ENCODE results near the gene SDHAF4. TPM values are rescaled to one million over a fixed set of nuclear protein-coding genes. Genes with fewer than 3 reads are reported as not detected.
"Not testable (repeated sequence)": the region's sequence is repeated elsewhere in the genome, so short reads cannot be mapped to it uniquely, and the experiment has no call there.

Gene SDHAF4
- polyA plus RNA-seq, 1 donor: 13.4 TPM

DNA sequence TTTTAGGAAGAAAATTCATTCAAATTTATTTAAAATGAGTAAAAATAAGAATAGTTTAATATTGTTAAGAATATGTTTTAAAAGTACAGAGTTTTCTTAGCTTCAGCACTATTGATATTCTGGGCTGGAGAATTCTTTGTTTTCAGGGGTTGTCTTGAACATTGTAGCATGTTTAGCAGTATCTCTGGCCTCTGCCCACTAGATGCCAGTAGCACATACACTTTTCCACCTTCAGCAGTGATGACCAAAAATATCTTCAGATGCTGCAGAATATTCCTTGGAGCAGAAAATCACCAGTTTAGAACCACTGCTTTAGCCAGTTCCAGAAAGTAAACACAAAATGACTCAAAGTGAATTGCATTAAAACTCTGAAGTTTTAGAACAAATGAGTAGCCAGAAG lies 19.4 kb upstream of the SDHAF4 start:
- Histone ChIP-seq H3K36me3 (ENCODE audit: control insufficient read depth, insufficient read depth, low read length) (peaks cover 16% of the 10 kb centered on the region), H3K9me3 (ENCODE audit: control insufficient read depth, low read depth, low read length) (no peaks in the 10 kb centered on the region), H3K27me3 (ENCODE audit: control insufficient read depth, insufficient read depth, low read length) (no peaks in the 10 kb centered on the region), H3K4me3 (ENCODE audit: low read length) (no peak overlapping the region), H3K4me1 (ENCODE audit: control insufficient read depth, insufficient read depth, low read length) (no peaks in the 10 kb centered on the region), H3K27ac (ENCODE audit: low read length) (no peak overlapping the region)
- DNase-seq: no peak

DNA sequence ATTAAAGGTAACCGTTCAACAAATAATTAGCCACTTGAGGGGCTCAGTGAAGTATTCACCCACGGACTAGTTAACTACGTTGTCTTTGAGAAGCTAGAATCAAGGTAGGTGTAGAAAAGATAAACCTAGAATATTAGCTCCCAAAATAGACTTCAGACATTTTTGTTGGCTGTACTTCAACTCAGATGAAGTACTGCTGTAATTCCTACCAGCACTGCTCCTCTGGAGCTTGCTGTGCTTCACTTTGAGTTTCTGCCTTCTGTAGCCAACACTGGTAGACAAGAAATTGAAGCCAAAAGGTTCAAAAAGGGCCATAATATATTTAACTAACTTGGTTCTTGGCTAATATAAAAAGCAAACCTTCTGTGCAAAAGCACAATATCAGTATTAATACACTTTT lies 18.8 kb upstream of the SDHAF4 start:
- no peak overlapping the region for H3K27ac ChIP-seq (ENCODE audit: low read length)
- H3K4me1 ChIP-seq (ENCODE audit: control insufficient read depth, insufficient read depth, low read length): no peaks in the 10 kb centered on the region
- WGBS (ENCODE audit: insufficient coverage, low lambda C conversion rate): no CpG with 5 or more reads among the region's 3 CpGs
- no peaks in the 10 kb centered on the region for H3K27me3 ChIP-seq (ENCODE audit: control insufficient read depth, insufficient read depth, low read length)
- peaks cover 12% of the 10 kb centered on the region for H3K36me3 ChIP-seq (ENCODE audit: control insufficient read depth, insufficient read depth, low read length)
- H3K4me3 ChIP-seq (ENCODE audit: low read length): no peak overlapping the region
- DNase-seq: no peak
- no peaks in the 10 kb centered on the region for H3K9me3 ChIP-seq (ENCODE audit: control insufficient read depth, low read depth, low read length)

DNA sequence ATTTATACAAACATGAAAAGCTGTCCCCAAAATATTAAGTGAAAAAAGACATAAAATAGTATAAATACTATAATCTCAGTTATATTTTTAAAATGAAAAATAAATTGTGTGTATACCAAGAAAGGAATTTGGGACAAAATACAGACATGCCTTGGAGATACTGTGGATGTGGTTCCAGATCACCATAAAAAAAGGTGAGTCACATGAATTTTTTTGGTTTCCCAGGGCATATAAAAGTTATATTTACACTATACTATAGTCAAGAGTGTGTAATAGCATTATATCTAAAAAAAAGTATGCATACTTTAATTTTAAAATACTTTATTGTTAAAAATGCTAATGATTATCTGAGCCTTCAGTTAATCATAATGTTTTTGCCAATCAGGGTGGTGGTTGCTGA lies 17.4 kb upstream of the SDHAF4 start:
- no peak overlapping the region for H3K27ac ChIP-seq (ENCODE audit: low read length)
- H3K4me3 ChIP-seq (ENCODE audit: low read length): no peak overlapping the region
- no peaks in the 10 kb centered on the region for H3K27me3 ChIP-seq (ENCODE audit: control insufficient read depth, insufficient read depth, low read length)
- no peaks in the 10 kb centered on the region for H3K4me1 ChIP-seq (ENCODE audit: control insufficient read depth, insufficient read depth, low read length)
- H3K36me3 ChIP-seq (ENCODE audit: control insufficient read depth, insufficient read depth, low read length): peaks cover 10% of the 10 kb centered on the region
- no peaks in the 10 kb centered on the region for H3K9me3 ChIP-seq (ENCODE audit: control insufficient read depth, low read depth, low read length)
- DNase-seq: no peak

DNA sequence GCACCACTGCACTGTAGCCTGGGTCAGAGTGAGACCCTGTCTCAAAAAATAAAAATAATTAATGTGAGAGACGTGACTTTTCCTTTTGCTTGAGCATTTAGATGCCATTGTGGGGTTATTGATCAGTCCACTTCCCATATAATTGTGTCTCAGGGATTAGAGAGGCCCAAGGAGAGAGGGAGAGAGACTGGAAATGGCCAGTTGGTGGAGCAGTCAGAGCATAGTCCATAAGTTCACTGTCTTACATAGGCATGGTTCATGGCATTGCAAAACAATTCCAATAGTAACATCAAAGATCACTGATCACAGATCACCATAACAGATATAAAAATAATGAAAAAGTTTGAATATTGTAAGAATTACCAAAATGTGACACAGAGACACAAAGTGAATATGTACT lies 15.2 kb upstream of the SDHAF4 start:
- no peaks in the 10 kb centered on the region for H3K4me1 ChIP-seq (ENCODE audit: control insufficient read depth, insufficient read depth, low read length)
- peak; percentile 23 to 32 for DNase-seq
- H3K27ac ChIP-seq (ENCODE audit: low read length): no peak overlapping the region
- no peaks in the 10 kb centered on the region for H3K27me3 ChIP-seq (ENCODE audit: control insufficient read depth, insufficient read depth, low read length)
- no peaks in the 10 kb centered on the region for H3K9me3 ChIP-seq (ENCODE audit: control insufficient read depth, low read depth, low read length)
- WGBS (ENCODE audit: insufficient coverage, low lambda C conversion rate): no CpG with 5 or more reads among the region's 1 CpG
- no peak overlapping the region for H3K4me3 ChIP-seq (ENCODE audit: low read length)
- peaks cover 7% of the 10 kb centered on the region for H3K36me3 ChIP-seq (ENCODE audit: control insufficient read depth, insufficient read depth, low read length)

DNA sequence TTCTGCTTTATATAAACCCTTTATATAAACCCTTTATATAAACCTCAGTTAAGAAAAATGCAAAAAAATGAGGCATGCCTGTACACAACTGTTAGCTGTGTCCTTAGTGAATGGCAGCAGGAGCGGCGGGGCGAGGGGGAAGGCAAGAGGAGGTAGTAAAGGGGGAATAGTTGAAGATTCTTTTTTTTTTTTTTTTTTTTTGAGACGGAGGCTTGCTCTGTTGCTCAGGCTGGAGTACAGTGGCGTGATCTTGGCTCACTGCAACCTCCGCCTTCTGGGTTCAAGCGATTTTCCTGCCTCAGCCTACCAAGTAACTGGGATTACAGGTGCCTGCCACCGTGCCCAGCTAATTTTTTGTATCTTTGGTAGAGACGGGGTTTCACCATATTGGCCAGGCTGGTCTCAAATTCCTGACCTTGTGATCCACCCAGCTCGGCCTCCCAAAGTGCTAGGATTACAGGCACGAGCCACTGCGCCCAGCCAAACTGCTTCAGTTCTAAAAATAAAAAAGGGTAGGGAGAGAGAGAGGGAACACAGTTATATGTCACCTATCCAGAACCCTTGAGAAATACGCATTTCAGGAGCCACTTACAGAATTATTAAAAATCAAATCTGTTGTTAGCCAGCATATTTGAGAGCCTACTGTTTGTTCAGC lies 14.3 kb upstream of the SDHAF4 start:
- no CpG with 5 or more reads among the region's 13 CpGs for WGBS (ENCODE audit: insufficient coverage, low lambda C conversion rate)
- not testable (repeated sequence) for DNase-seq; H3K4me1 ChIP-seq (ENCODE audit: control insufficient read depth, insufficient read depth, low read length); H3K27me3 ChIP-seq (ENCODE audit: control insufficient read depth, insufficient read depth, low read length); H3K4me3 ChIP-seq (ENCODE audit: low read length); H3K27ac ChIP-seq (ENCODE audit: low read length); H3K36me3 ChIP-seq (ENCODE audit: control insufficient read depth, insufficient read depth, low read length); H3K9me3 ChIP-seq (ENCODE audit: control insufficient read depth, low read depth, low read length)

DNA sequence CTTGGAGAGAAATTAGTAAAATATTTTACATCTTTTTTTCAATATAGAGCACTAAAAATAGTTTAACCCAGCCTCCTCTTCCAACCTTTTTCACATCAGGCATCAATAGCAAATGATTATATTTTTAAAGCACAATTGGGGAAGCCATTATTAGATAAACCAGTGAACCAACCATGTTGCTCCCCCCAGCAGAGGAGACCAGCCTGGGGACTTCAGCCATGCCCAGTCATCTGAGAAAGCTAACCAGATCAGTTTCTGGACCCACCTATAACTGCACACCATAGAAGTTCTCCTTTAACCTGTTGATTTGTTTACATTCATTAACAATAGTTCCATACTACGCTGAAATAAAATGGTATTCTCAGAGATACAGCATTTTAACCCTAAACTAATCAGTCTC lies 13.8 kb upstream of the SDHAF4 start:
- H3K27ac ChIP-seq (ENCODE audit: low read length): no peak overlapping the region
- H3K4me3 ChIP-seq (ENCODE audit: low read length): no peak overlapping the region
- WGBS (ENCODE audit: insufficient coverage, low lambda C conversion rate): no CpG with 5 or more reads among the region's 1 CpG
- no peaks in the 10 kb centered on the region for H3K4me1 ChIP-seq (ENCODE audit: control insufficient read depth, insufficient read depth, low read length)
- H3K27me3 ChIP-seq (ENCODE audit: control insufficient read depth, insufficient read depth, low read length): no peaks in the 10 kb centered on the region
- DNase-seq: no peak
- H3K9me3 ChIP-seq (ENCODE audit: control insufficient read depth, low read depth, low read length): no peaks in the 10 kb centered on the region
- H3K36me3 ChIP-seq (ENCODE audit: control insufficient read depth, insufficient read depth, low read length): peaks cover 8% of the 10 kb centered on the region

DNA sequence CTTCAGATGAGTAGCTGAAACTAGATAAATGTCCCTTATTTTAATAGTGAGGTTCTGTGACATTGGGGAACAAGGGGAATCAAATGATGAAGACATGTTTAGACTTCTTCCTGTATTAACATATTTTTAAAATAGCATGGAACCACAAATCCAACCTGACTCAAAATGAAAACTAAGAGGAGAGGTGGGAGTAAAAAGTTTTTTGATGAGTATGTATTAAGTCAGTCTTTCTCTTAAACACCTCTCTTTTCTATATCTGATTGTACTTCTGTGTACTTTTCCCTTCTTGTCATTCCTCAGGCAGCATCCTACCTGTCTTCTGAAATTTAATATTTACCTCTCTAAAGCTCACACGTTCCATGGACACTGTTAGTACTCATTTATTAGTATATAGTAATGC lies 8.7 kb upstream of the SDHAF4 start:
- no peak for DNase-seq
- no CpG with 5 or more reads among the region's 1 CpG for WGBS (ENCODE audit: insufficient coverage, low lambda C conversion rate)
- Histone ChIP-seq H3K4me3 (ENCODE audit: low read length) (no peak overlapping the region), H3K4me1 (ENCODE audit: control insufficient read depth, insufficient read depth, low read length) (no peaks in the 10 kb centered on the region), H3K36me3 (ENCODE audit: control insufficient read depth, insufficient read depth, low read length) (peaks cover 5% of the 10 kb centered on the region), H3K9me3 (ENCODE audit: control insufficient read depth, low read depth, low read length) (no peaks in the 10 kb centered on the region), H3K27ac (ENCODE audit: low read length) (no peak overlapping the region), H3K27me3 (ENCODE audit: control insufficient read depth, insufficient read depth, low read length) (no peaks in the 10 kb centered on the region)

DNA sequence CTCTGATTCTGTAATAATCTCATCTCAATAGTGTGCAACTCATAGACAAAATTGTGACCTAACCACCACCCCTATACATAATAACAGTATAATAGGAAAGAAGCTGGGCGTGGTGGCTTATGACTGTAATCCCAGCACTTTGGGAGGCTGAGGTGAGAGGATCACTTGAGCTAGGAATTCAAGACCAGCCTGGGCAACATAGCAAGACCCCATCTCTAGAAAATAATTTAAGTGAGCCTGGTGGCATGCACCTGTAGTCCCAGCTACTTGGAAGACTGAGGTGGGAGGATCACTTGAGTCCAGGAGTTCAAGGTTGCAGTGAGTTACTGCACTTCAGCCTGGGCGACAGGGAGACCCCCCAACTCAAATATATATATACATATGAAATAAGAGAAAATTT lies 4.3 kb upstream of the SDHAF4 start:
- WGBS (ENCODE audit: insufficient coverage, low lambda C conversion rate): no CpG with 5 or more reads among the region's 2 CpGs
- H3K4me3 ChIP-seq (ENCODE audit: low read length); H3K27me3 ChIP-seq (ENCODE audit: control insufficient read depth, insufficient read depth, low read length); H3K4me1 ChIP-seq (ENCODE audit: control insufficient read depth, insufficient read depth, low read length); H3K36me3 ChIP-seq (ENCODE audit: control insufficient read depth, insufficient read depth, low read length); H3K27ac ChIP-seq (ENCODE audit: low read length); H3K9me3 ChIP-seq (ENCODE audit: control insufficient read depth, low read depth, low read length); DNase-seq: not testable (repeated sequence)

DNA sequence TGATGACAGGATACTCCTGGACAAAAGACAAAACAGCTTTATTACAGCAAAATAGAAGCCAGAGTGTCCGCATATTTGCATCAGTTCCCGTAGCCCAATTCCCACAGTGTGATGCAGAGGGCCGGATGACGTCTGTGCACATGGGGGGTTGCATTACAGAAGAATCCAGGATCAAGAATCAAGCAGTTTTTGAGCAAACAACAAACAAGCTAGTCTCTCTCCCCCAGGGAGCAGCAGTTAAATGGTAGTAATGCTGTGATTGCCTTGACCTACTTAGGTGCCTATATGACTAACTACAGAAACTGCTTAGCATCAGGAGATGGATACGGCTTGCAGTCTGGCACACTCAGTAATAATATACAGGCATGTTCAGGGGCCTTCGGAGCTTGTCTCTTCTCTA lies 3.2 kb upstream of the SDHAF4 start:
- H3K4me3 ChIP-seq (ENCODE audit: low read length): no peak overlapping the region
- WGBS (ENCODE audit: insufficient coverage, low lambda C conversion rate): no CpG with 5 or more reads among the region's 6 CpGs
- no peaks in the 10 kb centered on the region for H3K27me3 ChIP-seq (ENCODE audit: control insufficient read depth, insufficient read depth, low read length)
- DNase-seq: no peak
- peaks cover 2% of the 10 kb centered on the region for H3K9me3 ChIP-seq (ENCODE audit: control insufficient read depth, low read depth, low read length)
- H3K27ac ChIP-seq (ENCODE audit: low read length): no peak overlapping the region
- H3K36me3 ChIP-seq (ENCODE audit: control insufficient read depth, insufficient read depth, low read length): peaks cover under 1% of the 10 kb centered on the region
- H3K4me1 ChIP-seq (ENCODE audit: control insufficient read depth, insufficient read depth, low read length): peaks cover 5% of the 10 kb centered on the region

DNA sequence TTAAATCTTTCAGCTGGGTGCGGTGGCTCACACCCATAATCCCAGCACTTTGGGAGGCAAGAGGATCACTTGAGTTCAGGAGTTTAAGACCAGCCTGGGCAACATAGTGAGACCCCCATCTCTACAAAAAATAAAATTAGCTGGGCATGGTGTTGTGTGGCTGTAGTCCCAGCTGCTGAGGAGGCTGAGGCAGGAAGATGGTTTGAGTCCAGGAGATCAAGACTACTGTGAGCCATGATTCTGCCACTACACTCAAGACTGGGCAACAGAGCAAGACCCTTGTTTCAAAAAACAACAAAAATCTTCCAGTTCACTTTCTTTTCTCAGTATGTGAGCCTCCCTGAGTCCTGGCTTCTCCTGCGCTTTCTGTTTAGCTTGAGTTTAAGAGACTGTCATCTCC lies 7.9 kb downstream of the SDHAF4 start:
- no peak overlapping the region for H3K27ac ChIP-seq (ENCODE audit: low read length)
- DNase-seq: no peak
- 100% methylated on average over 1 of the region's 2 CpGs for WGBS (ENCODE audit: insufficient coverage, low lambda C conversion rate)
- no peaks in the 10 kb centered on the region for H3K27me3 ChIP-seq (ENCODE audit: control insufficient read depth, insufficient read depth, low read length)
- H3K36me3 ChIP-seq (ENCODE audit: control insufficient read depth, insufficient read depth, low read length): no peaks in the 10 kb centered on the region
- peaks cover 2% of the 10 kb centered on the region for H3K4me1 ChIP-seq (ENCODE audit: control insufficient read depth, insufficient read depth, low read length)
- no peak overlapping the region for H3K4me3 ChIP-seq (ENCODE audit: low read length)
- no peaks in the 10 kb centered on the region for H3K9me3 ChIP-seq (ENCODE audit: control insufficient read depth, low read depth, low read length)

DNA sequence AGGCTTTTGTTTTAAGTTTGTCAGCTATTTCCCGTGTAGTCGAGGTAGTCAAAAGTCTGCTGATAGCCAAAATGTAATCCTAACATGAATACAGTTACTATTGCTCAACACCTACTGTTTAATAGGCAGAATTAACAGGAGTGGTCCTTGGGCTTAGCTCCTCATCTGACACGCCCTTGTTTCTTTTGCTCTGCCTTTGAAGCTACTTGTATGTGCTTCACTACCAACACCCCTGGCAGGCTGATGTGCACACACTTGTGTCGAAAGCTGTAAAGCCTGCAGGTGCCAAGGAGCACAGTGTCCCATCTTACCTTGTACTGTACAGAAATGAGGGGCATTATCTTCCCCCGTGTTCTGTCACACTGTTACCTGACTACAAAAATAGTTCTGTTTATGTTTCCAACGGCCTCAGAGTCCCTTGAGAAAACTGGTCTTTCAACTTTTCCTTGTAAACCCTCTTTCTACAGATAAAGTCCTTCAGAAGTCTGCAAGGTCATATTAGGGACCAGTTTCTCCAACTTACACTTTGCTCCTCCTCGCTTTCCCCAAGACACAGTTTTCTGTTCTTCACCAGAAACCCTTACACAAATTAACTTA lies 9.3 kb downstream of the SDHAF4 start:
- Histone ChIP-seq H3K27ac (ENCODE audit: low read length) (no peak overlapping the region), H3K4me1 (ENCODE audit: control insufficient read depth, insufficient read depth, low read length) (peaks cover 2% of the 10 kb centered on the region), H3K9me3 (ENCODE audit: control insufficient read depth, low read depth, low read length) (no peaks in the 10 kb centered on the region), H3K36me3 (ENCODE audit: control insufficient read depth, insufficient read depth, low read length) (peaks cover 6% of the 10 kb centered on the region), H3K4me3 (ENCODE audit: low read length) (no peak overlapping the region), H3K27me3 (ENCODE audit: control insufficient read depth, insufficient read depth, low read length) (no peaks in the 10 kb centered on the region)
- 50% methylated on average over 1 of the region's 7 CpGs for WGBS (ENCODE audit: insufficient coverage, low lambda C conversion rate)
- DNase-seq: peak in 1 of 2 donors; percentile 40
